ENCODE results near the gene AADAC. TPM values are rescaled to one million over a fixed set of nuclear protein-coding genes. Genes with fewer than 3 reads are reported as not detected.

AADAC gene
- total and polyA plus RNA-seq, 3 donors from 2014 or later: 0.25 to 0.31 TPM; not detected in 1

DNA sequence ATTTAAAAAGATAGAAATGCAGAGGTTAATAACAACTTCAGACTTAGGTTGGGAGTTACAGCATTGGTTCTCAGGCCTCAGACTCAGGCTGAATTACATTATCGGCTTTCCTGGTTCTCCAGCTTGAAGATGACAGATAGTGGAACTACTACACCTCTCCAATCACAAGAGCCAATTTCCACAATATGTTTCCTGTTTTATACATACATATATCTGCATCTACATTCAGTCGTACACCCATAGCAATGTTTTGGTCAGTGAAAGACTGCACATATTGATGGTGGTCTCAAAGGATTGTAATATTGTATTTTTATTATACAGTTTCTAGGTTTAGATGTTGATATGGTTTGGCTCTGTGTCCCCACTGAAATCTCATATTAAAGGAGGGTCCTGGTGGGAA lies 44.7 kb upstream of the AADAC start:
- H3K36me3 ChIP-seq (ENCODE audit: low read depth, missing control alignments): no peaks in the 10 kb centered on the region
- no peak overlapping the region for H3K4me3 ChIP-seq
- no peak for DNase-seq
- 93 to 97% methylated on average over 2 of the region's 2 CpGs for WGBS, 2 donors
- peaks cover 17% of the 10 kb centered on the region for H3K4me1 ChIP-seq
- H3K9me3 ChIP-seq: no peaks in the 10 kb centered on the region
- no peaks in the 10 kb centered on the region for H3K27me3 ChIP-seq
- TF ChIP-seq POLR2A (IDR thresholded peaks at IDR 0.05): no peak
- TF ChIP-seq, protein P1, sequence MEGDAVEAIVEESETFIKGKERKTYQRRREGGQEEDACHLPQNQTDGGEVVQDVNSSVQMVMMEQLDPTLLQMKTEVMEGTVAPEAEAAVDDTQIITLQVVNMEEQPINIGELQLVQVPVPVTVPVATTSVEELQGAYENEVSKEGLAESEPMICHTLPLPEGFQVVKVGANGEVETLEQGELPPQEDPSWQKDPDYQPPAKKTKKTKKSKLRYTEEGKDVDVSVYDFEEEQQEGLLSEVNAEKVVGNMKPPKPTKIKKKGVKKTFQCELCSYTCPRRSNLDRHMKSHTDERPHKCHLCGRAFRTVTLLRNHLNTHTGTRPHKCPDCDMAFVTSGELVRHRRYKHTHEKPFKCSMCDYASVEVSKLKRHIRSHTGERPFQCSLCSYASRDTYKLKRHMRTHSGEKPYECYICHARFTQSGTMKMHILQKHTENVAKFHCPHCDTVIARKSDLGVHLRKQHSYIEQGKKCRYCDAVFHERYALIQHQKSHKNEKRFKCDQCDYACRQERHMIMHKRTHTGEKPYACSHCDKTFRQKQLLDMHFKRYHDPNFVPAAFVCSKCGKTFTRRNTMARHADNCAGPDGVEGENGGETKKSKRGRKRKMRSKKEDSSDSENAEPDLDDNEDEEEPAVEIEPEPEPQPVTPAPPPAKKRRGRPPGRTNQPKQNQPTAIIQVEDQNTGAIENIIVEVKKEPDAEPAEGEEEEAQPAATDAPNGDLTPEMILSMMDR (IDR thresholded peaks at IDR 0.05): no peak
- peak overlapping the region in 1 of 2 donors; percentile 40 for H3K27ac ChIP-seq
- intact Hi-C loops (cut with DNase I; ENCODE audit: low total_unique reads): no loop called here

- intact Hi-C loops (cut with DNase I; ENCODE audit: low total_unique reads): no loop called here
- Histone ChIP-seq H3K4me1 (peaks cover 17% of the 10 kb centered on the region), H3K27ac (peak overlapping the region in 1 of 2 donors; percentile 40), H3K27me3 (no peaks in the 10 kb centered on the region), H3K4me3 (no peak overlapping the region), H3K9me3 (no peaks in the 10 kb centered on the region), H3K36me3 (ENCODE audit: low read depth, missing control alignments) (no peaks in the 10 kb centered on the region)
- 22 to 23% methylated on average over 4 of the region's 4 CpGs for WGBS, 2 donors
- TF ChIP-seq, protein P1 (IDR thresholded peaks at IDR 0.05): no peak
- no peak for TF ChIP-seq POLR2A (IDR thresholded peaks at IDR 0.05)
- DNase-seq: peak; percentile 55
These were observed 43.0 kb upstream of the AADAC start for GRCh38 chr3:151770956-151771355.

DNA sequence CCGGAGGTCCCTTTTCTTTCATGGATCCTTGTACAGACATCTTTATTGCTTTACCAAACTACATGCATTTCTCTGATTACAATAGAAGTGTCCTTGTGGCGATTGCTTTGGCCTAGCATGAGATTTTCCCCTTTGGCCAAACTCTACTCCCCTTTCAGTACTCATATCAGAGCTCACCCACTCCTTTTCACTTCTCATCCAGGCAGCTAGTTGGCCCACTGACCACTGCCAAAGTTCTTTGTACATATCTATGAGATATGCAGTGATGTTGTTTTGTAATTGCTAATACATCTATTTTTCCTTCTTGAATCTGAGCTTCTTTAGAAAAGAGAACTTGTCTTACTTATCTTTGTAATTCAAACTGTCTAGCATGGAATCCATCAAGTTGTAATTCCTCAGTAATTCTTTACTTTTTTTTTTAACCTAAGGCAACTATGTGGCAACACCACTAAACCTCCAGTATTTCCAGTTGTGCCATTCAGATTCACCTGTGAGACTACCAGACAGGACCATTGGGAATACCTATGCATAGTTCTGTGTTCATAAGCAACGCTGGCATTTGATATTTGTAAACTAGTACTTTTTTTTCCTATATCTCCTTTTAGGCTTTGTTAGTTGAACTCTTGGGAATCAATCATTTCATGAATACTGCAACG lies 41.0 kb upstream of the AADAC start:
- no peak for TF ChIP-seq POLR2A (IDR thresholded peaks at IDR 0.05)
- Histone ChIP-seq H3K27me3 (no peaks in the 10 kb centered on the region), H3K27ac (no peak overlapping the region), H3K36me3 (ENCODE audit: low read depth, missing control alignments) (no peaks in the 10 kb centered on the region), H3K4me3 (no peak overlapping the region), H3K9me3 (no peaks in the 10 kb centered on the region), H3K4me1 (peaks cover 17% of the 10 kb centered on the region)
- DNase-seq: no peak
- 86 to 87% methylated on average over 4 of the region's 4 CpGs for WGBS, 2 donors
- intact Hi-C loops (cut with DNase I; ENCODE audit: low total_unique reads): no loop called here

GRCh38 chr3:151774235-151774634 lies 39.7 kb upstream of the AADAC start:
- TF ChIP-seq POLR2A (IDR thresholded peaks at IDR 0.05): no peak
- TF ChIP-seq, protein P1 (IDR thresholded peaks at IDR 0.05): no peak
- Histone ChIP-seq H3K4me1 (peaks cover 17% of the 10 kb centered on the region), H3K27me3 (no peaks in the 10 kb centered on the region), H3K9me3 (no peaks in the 10 kb centered on the region), H3K27ac (no peak overlapping the region), H3K4me3 (no peak overlapping the region), H3K36me3 (ENCODE audit: low read depth, missing control alignments) (no peaks in the 10 kb centered on the region)
- intact Hi-C loops (cut with DNase I; ENCODE audit: low total_unique reads): no loop called here
- 97 to 98% methylated on average over 1 of the region's 1 CpG for WGBS, 2 donors
- no peak for DNase-seq

DNA sequence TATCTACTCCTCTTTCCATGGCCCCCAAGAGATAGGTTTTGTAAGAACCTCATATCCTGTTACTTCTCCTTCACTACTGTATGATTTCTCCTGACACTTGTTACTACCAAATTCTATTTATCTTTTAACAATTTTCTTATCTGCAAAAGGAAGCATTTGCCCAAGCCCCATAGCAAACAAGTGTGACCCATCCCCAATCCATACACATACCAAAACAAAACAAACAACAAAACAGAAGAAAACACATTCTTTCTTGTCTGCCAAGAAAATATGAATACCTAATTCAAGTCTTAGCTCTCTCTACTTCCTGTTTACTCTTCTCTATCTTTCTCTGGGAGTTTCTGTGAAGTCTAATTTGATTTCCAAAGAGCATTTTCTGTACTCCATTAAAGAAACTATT lies 39.0 kb upstream of the AADAC start:
- no peaks in the 10 kb centered on the region for H3K27me3 ChIP-seq
- no peak overlapping the region for H3K4me3 ChIP-seq
- no peak for DNase-seq
- TF ChIP-seq POLR2A (IDR thresholded peaks at IDR 0.05): no peak
- TF ChIP-seq, protein P1 (IDR thresholded peaks at IDR 0.05): no peak
- peaks cover 15% of the 10 kb centered on the region for H3K4me1 ChIP-seq
- no peaks in the 10 kb centered on the region for H3K9me3 ChIP-seq
- H3K27ac ChIP-seq: no peak overlapping the region
- intact Hi-C loops (cut with DNase I; ENCODE audit: low total_unique reads): no loop called here
- H3K36me3 ChIP-seq (ENCODE audit: low read depth, missing control alignments): no peaks in the 10 kb centered on the region

Data from testis (tissue), 3 donors.